K562 (cell line): ENCODE data around the gene TJAP1.

Experiments used
- ARID1B ChIP-seq: fragments of 450-650 bp; IDR thresholded peaks from 2 replicates; pipeline ENCODE4 v1.6.1; 2016; ENCODE audit warnings: antibody characterized with exemption, mild to moderate bottlenecking, inconsistent platforms
- CTCF ChIP-seq, 3 experiments: IDR thresholded peaks in 2 of 3; conservative IDR thresholded peaks in 1 of 3; 2 replicates each; pipeline ENCODE4 v1.5.1; 2011 to 2012; ENCODE audit warnings: low read length in 3 of 3, mild to moderate bottlenecking in 3 of 3, control low read depth in 2 of 3, improper control_type of control experiment in 1 of 3, inconsistent platforms in 1 of 3, low read depth in 1 of 3, mixed read lengths in 1 of 3, moderate library complexity in 1 of 3; ENCODE audit not compliant: insufficient read depth in 2 of 3
- UBTF ChIP-seq, 2 experiments: IDR thresholded peaks; 2 replicates each; pipeline ENCODE4 v1.6.1; 2012; ENCODE audit warnings: improper control_type of control experiment in 2 of 2, low read depth in 2 of 2, low read length in 2 of 2, borderline replicate concordance in 1 of 2
- ZBED1 ChIP-seq: IDR thresholded peaks from 2 replicates; pipeline ENCODE4 v1.6.1; 2014

DNA sequence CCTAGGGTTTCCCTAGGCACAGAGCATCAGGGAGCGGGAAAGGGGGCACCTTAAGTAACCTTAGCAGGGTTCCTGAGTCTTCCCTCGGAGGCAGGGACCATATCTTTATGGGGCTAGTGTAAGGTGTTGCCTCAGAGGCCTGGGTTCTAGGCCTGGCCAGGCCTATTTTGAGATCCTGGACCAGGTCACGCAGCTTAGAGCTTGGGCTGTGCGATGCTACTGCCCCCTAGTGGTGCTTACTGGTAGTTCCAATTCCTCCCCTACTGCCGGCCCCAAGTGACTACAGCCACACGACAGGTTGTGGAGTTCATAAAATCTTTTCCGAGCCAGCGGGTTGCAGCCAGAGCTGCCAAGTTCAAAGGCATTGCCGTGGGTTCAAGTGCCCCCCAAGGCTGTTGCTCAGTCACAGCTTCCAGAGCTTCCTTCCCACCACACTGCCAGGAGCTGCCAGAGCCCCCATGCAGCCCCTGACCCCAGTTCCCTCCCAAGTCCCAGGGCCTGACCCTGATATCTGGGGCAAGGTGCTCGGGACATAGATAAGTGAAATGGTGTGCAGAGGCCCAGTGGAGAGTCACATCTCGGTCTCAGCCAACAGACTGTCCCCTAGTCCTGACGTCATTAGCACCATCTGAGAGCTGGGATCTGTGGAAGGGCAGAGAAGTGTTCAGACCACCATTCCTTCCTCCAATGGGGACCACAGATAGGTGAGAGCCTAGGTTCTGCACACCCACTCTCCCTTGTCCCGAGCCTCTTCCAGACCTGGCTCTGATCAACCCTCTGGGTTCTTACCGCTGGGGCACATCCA lies 29.5 kb downstream of the TJAP1 start:
- TF ChIP-seq CTCF (IDR thresholded peaks at IDR 0.05 in 2 of 3, conservative IDR thresholded peaks at IDR 0.05 in 1 of 3; ENCODE audit: insufficient read depth in 2 of 3, low read depth in 1 of 3, low read length in 3 of 3) (peak; percentile 98), UBTF (IDR thresholded peaks at IDR 0.05; ENCODE audit: borderline replicate concordance in 1 of 2, low read depth in 2 of 2, low read length in 2 of 2) (no peak), ZBED1 (no peak), ARID1B (no peak)
